ENCODE measurements around the gene ANAPC16.
A peak's percentile ranks its signal among the peaks of the same experiment; 100 is the strongest.
"Not testable (repeated sequence)": the region's sequence is repeated elsewhere in the genome, so short reads cannot be mapped to it uniquely, and the experiment has no call there.

Gene ANAPC16

GRCh38 chr10:72263613-72264241, 47.9 kb downstream of the ANAPC16 start:
- DNase-seq (ENCODE audit: low read depth in 2 of 2), result no peak

GRCh38 chr10:72264536-72264935, 48.7 kb downstream of the ANAPC16 start:
- no peak for DNase-seq (ENCODE audit: low read depth in 2 of 2)

- no peak for DNase-seq (ENCODE audit: low read depth in 2 of 2)
Measured at GRCh38 chr10:72265508-72265907, 49.7 kb downstream of the ANAPC16 start.

- no peak for DNase-seq (ENCODE audit: low read depth in 2 of 2)
Measured at GRCh38 chr10:72265990-72266865, 50.4 kb downstream of the ANAPC16 start.

- DNase-seq (ENCODE audit: low read depth in 2 of 2), result no peak
Measured at GRCh38 chr10:72267381-72267780, 51.6 kb downstream of the ANAPC16 start.

- DNase-seq (ENCODE audit: low read depth in 2 of 2), result no peak
Measured at GRCh38 chr10:72267819-72268399, 52.1 kb downstream of the ANAPC16 start.

- not testable (repeated sequence) for DNase-seq (ENCODE audit: low read depth in 2 of 2)
Measured at GRCh38 chr10:72268475-72269200, 52.8 kb downstream of the ANAPC16 start.

- no peak for DNase-seq (ENCODE audit: low read depth in 2 of 2)
Measured at GRCh38 chr10:72270607-72271281, 54.9 kb downstream of the ANAPC16 start.

- DNase-seq (ENCODE audit: low read depth in 2 of 2), result no peak
Measured at GRCh38 chr10:72272689-72273409, 57.0 kb downstream of the ANAPC16 start.

GRCh38 chr10:72273410-72274212, 57.8 kb downstream of the ANAPC16 start, which contains the start of gene DDIT4:
Gene DDIT4 (plus strand): TSS chr10:72273924. CDS start chr10:72274217, 293 bp downstream.
- peak; percentile 94 for DNase-seq (ENCODE audit: low read depth in 2 of 2)

GRCh38 chr10:72274213-72274729, 58.5 kb downstream of the ANAPC16 start:
- DNase-seq (ENCODE audit: low read depth in 2 of 2), result no peak

- peak in 1 of 2 donors; percentile 45 for DNase-seq (ENCODE audit: low read depth in 2 of 2)
Measured at GRCh38 chr10:72274730-72275350, 59.0 kb downstream of the ANAPC16 start.

GRCh38 chr10:72275351-72276012, 59.7 kb downstream of the ANAPC16 start:
- DNase-seq (ENCODE audit: low read depth in 2 of 2), result no peak

- no peak for DNase-seq (ENCODE audit: low read depth in 2 of 2)
Measured at GRCh38 chr10:72276013-72276387, 60.2 kb downstream of the ANAPC16 start.

GRCh38 chr10:72276421-72277339, 60.9 kb downstream of the ANAPC16 start:
- no peak for DNase-seq (ENCODE audit: low read depth in 2 of 2)

- DNase-seq (ENCODE audit: low read depth in 2 of 2), result no peak
Measured at GRCh38 chr10:72277340-72277995, 61.7 kb downstream of the ANAPC16 start.
